ENCODE results near the gene LRFN3.
A peak's percentile ranks its signal among the peaks of the same experiment; 100 is the strongest.

Gene LRFN3

DNA sequence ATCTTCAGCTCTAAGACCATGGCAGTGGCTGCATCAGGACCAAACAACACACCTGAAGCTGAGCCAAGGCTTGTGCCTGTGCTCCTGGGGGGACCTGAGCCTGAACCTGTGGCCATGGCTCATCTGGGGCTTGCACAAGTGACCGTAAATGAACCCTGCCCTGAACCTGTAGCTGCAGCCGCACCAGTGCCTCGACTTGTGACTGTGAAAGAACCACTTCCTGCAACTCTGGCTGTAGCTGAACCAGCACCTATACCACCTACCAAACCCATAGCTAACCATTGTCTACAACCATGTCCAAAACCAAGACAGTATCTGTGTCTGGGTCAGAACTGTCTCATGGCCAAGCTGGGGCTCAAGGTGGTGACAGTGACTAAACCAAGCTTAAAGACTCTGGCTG, 30.6 kb downstream of the LRFN3 start:
- Histone ChIP-seq H4K20me1 (ENCODE audit: insufficient read depth, low read length) (no peaks in the 10 kb centered on the region), H3K27ac (ENCODE audit: low read length) (no peak overlapping the region), H3K4me2 (ENCODE audit: low read length) (no peak overlapping the region), H3K27me3 (ENCODE audit: low read depth, low read length) (peaks cover 7% of the 10 kb centered on the region; the same call in 1 of the 2 replicates), H3K9ac (ENCODE audit: low read length) (no peak overlapping the region), H3K4me3 (ENCODE audit: low read length) (no peak overlapping the region), H3K79me2 (ENCODE audit: low read length) (no peaks in the 10 kb centered on the region), H3K4me1 (ENCODE audit: low read length) (no peaks in the 10 kb centered on the region), H3K36me3 (replicated peaks; ENCODE audit: low read depth, low read length) (no peaks in the 10 kb centered on the region), H3K9me3 (ENCODE audit: insufficient read depth, low read length) (no peaks in the 10 kb centered on the region), H2AFZ (ENCODE audit: low read depth, low read length) (no peak overlapping the region)
- no peak for TF ChIP-seq EZH2phosphoT487 (IDR thresholded peaks at IDR 0.05; ENCODE audit: low read depth)
- TF ChIP-seq, protein P1, sequence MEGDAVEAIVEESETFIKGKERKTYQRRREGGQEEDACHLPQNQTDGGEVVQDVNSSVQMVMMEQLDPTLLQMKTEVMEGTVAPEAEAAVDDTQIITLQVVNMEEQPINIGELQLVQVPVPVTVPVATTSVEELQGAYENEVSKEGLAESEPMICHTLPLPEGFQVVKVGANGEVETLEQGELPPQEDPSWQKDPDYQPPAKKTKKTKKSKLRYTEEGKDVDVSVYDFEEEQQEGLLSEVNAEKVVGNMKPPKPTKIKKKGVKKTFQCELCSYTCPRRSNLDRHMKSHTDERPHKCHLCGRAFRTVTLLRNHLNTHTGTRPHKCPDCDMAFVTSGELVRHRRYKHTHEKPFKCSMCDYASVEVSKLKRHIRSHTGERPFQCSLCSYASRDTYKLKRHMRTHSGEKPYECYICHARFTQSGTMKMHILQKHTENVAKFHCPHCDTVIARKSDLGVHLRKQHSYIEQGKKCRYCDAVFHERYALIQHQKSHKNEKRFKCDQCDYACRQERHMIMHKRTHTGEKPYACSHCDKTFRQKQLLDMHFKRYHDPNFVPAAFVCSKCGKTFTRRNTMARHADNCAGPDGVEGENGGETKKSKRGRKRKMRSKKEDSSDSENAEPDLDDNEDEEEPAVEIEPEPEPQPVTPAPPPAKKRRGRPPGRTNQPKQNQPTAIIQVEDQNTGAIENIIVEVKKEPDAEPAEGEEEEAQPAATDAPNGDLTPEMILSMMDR (IDR thresholded peaks at IDR 0.05; ENCODE audit: low read depth, low read length), result no peak

DNA sequence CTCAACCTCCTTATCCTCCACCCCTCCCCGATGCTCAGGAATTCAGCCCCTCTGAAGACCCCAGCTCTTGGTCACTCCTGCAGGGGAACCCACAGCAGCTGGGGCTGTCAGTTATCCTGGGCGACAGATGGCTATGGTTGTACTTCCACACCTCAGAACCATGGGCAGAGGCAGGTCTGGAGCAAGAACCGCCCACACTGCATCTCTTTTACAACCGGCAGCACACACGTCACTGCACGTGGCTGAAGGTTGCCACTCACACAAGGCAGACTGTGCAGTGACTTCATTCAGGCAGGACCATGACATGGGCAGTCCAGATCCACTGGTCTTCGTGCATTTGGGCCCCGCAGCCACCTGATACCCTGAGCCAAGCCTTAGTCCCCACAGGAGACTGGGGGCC, 37.3 kb downstream of the LRFN3 start:
- TF ChIP-seq EZH2phosphoT487 (IDR thresholded peaks at IDR 0.05; ENCODE audit: low read depth), result no peak
- TF ChIP-seq, protein P1 (IDR thresholded peaks at IDR 0.05; ENCODE audit: low read depth, low read length), result no peak
- no peaks in the 10 kb centered on the region for H3K9me3 ChIP-seq (ENCODE audit: insufficient read depth, low read length)
- no peak overlapping the region for H3K4me3 ChIP-seq (ENCODE audit: low read length)
- H3K27ac ChIP-seq (ENCODE audit: low read length), result no peak overlapping the region
- H3K4me1 ChIP-seq (ENCODE audit: low read length), result no peaks in the 10 kb centered on the region
- no peaks in the 10 kb centered on the region for H4K20me1 ChIP-seq (ENCODE audit: insufficient read depth, low read length)
- no peak overlapping the region for H2AFZ ChIP-seq (ENCODE audit: low read depth, low read length)
- H3K27me3 ChIP-seq (ENCODE audit: low read depth, low read length), result peaks cover 7% of the 10 kb centered on the region; the same call in 1 of the 2 replicates
- H3K79me2 ChIP-seq (ENCODE audit: low read length), result no peaks in the 10 kb centered on the region
- H3K36me3 ChIP-seq (replicated peaks; ENCODE audit: low read depth, low read length), result no peaks in the 10 kb centered on the region
- H3K9ac ChIP-seq (ENCODE audit: low read length), result no peak overlapping the region
- no peak overlapping the region for H3K4me2 ChIP-seq (ENCODE audit: low read length)

DNA sequence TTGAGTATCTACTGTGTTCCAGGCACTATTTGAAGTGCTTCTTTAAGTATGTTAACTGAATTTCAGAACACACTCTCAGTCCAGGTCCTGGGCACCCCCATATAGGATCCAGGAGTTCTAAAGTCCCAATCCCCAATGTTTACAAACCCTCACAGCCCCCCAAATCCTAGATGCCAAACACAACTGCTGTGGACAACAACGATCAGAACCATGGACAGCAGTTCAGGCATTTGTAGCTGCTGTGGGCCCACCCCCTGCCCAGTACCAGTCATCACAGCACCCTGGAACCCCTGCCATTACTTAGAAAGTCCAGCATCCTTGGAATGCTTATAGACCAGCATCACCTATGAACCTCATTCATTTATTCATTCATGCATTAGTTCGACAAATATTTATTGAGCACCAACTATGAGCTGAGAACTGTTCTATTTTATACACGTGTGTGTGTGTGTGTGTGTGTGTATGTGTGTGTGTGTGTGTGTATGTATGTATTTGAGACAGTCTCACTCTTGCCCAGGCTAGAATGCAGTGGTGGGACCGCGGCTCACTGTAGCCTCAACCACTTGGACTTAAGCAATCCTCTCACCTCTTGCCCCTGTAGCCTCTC, 39.5 kb downstream of the LRFN3 start:
- H3K36me3 ChIP-seq (replicated peaks; ENCODE audit: low read depth, low read length), result no peaks in the 10 kb centered on the region
- no peak overlapping the region for H3K4me3 ChIP-seq (ENCODE audit: low read length)
- H3K9me3 ChIP-seq (ENCODE audit: insufficient read depth, low read length), result no peaks in the 10 kb centered on the region
- no peak overlapping the region for H3K9ac ChIP-seq (ENCODE audit: low read length)
- H4K20me1 ChIP-seq (ENCODE audit: insufficient read depth, low read length), result no peaks in the 10 kb centered on the region
- no peak overlapping the region for H2AFZ ChIP-seq (ENCODE audit: low read depth, low read length)
- no peaks in the 10 kb centered on the region for H3K79me2 ChIP-seq (ENCODE audit: low read length)
- H3K27me3 ChIP-seq (ENCODE audit: low read depth, low read length), result no peaks in the 10 kb centered on the region
- TF ChIP-seq, protein P1 (IDR thresholded peaks at IDR 0.05; ENCODE audit: low read depth, low read length), result no peak
- no peak for TF ChIP-seq EZH2phosphoT487 (IDR thresholded peaks at IDR 0.05; ENCODE audit: low read depth)
- no peaks in the 10 kb centered on the region for H3K4me1 ChIP-seq (ENCODE audit: low read length)
- H3K4me2 ChIP-seq (ENCODE audit: low read length), result no peak overlapping the region
- no peak overlapping the region for H3K27ac ChIP-seq (ENCODE audit: low read length)

DNA sequence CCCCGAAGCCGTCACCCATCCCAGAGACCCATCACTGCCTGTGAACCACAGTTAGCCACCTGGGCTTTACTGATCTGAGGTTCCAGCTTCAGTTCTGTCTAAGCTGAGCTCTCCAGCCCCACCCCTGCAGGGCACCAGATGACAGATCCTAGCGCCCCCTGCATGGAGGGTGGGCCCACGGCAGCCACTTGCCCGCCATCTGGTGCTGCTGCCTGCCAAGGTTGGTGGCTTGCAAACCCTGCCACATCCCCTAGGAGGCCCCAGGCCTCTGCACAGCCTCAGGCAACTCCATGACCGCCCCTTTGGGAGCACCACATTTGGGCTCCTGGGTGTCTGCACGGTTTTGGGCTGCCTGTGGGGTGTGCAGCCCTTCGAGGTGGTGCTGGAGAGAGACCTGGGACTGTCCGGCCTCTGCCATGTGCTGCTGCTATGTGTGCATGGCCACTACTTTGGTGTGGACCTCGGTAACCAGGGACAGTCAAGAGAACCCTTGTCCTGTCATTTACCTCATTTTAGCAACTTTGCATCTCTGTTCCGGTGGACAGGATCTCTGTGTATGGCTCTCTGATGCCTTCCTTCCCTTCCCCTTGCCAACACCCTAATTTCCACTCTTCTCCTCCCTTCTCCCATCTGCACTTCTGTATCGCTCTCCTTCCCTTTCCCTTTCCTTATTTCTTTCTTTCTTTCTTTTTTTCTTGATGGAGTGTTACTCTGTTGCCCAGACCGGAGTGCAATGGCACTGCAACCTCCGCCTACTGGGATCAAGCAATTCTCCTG, 41.5 kb downstream of the LRFN3 start:
- Histone ChIP-seq H3K4me3 (ENCODE audit: low read length) (no peak overlapping the region), H3K27me3 (ENCODE audit: low read depth, low read length) (peaks cover 4% of the 10 kb centered on the region; the same call in 1 of the 2 replicates), H3K9ac (ENCODE audit: low read length) (no peak overlapping the region), H3K79me2 (ENCODE audit: low read length) (no peaks in the 10 kb centered on the region), H2AFZ (ENCODE audit: low read depth, low read length) (no peak overlapping the region), H3K4me2 (ENCODE audit: low read length) (no peak overlapping the region), H3K9me3 (ENCODE audit: insufficient read depth, low read length) (no peaks in the 10 kb centered on the region), H3K4me1 (ENCODE audit: low read length) (no peaks in the 10 kb centered on the region), H3K27ac (ENCODE audit: low read length) (no peak overlapping the region), H4K20me1 (ENCODE audit: insufficient read depth, low read length) (no peaks in the 10 kb centered on the region), H3K36me3 (replicated peaks; ENCODE audit: low read depth, low read length) (no peaks in the 10 kb centered on the region)
- TF ChIP-seq EZH2phosphoT487 (IDR thresholded peaks at IDR 0.05; ENCODE audit: low read depth), result no peak
- TF ChIP-seq, protein P1 (IDR thresholded peaks at IDR 0.05; ENCODE audit: low read depth, low read length), result peak; percentile 55
